Measurements from ENCODE around the gene OR9A4.

DNA sequence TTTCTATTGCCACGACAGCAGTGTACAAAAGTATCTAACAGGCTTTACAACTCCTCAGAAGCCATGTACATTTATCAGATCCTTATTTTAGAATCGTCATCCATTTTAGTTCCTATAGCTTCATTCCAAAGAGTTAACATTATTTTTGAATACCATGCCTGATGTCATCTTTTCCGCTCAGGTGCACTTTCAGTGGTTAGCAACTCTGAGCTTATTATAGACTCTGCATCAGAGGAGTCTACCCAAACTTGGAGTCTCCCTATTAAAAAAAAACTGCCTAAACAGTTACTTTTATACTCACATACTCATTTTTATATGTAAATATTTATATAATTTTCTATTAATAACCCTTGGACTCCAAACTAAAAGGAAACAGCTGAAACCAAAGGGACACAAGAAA lies 43.3 kb upstream of the OR9A4 start:
- no peak for TF ChIP-seq CTCF (IDR thresholded peaks at IDR 0.05)
- no peak for TF ChIP-seq EP300 (IDR thresholded peaks at IDR 0.05)
